Measurements from ENCODE around the gene QSOX2.

QSOX2 gene

DNA sequence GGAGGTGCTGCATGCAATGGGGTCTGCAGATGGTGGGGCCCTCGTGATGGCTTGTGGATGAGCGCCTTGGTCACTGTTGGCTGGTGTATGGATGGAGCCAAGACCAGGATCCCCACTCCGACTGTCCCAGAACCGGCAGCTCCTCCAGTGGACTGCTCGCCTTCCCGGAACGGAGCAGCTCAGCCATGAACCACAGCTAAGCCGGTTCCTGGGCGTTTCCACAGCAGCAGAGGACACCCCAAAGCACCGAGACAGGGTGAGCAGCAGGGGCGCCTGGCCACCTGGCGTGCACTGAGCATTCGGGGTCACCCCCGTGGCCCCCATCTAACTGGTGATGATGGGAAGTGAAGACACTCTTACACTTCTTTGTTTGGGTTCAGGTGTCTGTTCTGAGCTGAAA lies 32.1 kb upstream of the QSOX2 start:
- TF ChIP-seq SIN3A (IDR thresholded peaks at IDR 0.05; ENCODE audit: borderline replicate concordance, insufficient read depth, low read length) (no peak), POLR2AphosphoS5 (IDR thresholded peaks at IDR 0.05; ENCODE audit: low read depth, low read length) (no peak), FOXP2 (optimal IDR thresholded peaks at IDR 0.05; ENCODE audit: borderline replicate concordance, extremely low read depth, extremely low read length, insufficient read depth) (no peak), TAF1 (IDR thresholded peaks at IDR 0.05; ENCODE audit: borderline replicate concordance, insufficient read depth, low read length) (no peak)
- TF ChIP-seq, protein P1, sequence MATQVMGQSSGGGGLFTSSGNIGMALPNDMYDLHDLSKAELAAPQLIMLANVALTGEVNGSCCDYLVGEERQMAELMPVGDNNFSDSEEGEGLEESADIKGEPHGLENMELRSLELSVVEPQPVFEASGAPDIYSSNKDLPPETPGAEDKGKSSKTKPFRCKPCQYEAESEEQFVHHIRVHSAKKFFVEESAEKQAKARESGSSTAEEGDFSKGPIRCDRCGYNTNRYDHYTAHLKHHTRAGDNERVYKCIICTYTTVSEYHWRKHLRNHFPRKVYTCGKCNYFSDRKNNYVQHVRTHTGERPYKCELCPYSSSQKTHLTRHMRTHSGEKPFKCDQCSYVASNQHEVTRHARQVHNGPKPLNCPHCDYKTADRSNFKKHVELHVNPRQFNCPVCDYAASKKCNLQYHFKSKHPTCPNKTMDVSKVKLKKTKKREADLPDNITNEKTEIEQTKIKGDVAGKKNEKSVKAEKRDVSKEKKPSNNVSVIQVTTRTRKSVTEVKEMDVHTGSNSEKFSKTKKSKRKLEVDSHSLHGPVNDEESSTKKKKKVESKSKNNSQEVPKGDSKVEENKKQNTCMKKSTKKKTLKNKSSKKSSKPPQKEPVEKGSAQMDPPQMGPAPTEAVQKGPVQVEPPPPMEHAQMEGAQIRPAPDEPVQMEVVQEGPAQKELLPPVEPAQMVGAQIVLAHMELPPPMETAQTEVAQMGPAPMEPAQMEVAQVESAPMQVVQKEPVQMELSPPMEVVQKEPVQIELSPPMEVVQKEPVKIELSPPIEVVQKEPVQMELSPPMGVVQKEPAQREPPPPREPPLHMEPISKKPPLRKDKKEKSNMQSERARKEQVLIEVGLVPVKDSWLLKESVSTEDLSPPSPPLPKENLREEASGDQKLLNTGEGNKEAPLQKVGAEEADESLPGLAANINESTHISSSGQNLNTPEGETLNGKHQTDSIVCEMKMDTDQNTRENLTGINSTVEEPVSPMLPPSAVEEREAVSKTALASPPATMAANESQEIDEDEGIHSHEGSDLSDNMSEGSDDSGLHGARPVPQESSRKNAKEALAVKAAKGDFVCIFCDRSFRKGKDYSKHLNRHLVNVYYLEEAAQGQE (IDR thresholded peaks at IDR 0.05; ENCODE audit: insufficient read depth in 1 of 2, low read depth in 2 of 2, low read length in 2 of 2) = no peak

DNA sequence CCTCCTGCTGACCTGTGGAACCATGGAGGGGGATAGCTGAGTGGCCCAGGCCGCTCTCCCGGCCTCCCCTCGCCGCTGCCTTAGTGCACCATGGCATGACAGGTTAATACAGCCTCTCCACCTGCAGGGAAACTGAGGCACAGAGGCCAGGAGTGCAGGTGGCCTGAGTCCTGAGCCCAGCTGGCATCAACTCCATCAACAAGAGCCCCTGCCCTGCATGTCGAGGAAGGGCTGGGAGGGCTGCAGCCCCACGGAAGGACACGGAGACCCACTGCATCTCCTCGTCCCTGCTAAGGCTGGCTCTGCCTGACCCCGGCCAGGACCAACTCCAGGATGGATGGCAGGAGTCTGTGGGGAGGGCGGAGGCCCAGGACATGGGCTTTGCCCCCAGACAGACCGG lies 31.1 kb upstream of the QSOX2 start:
- TF ChIP-seq FOXP2 (optimal IDR thresholded peaks at IDR 0.05; ENCODE audit: borderline replicate concordance, extremely low read depth, extremely low read length, insufficient read depth) (no peak), SIN3A (IDR thresholded peaks at IDR 0.05; ENCODE audit: borderline replicate concordance, insufficient read depth, low read length) (no peak), POLR2AphosphoS5 (IDR thresholded peaks at IDR 0.05; ENCODE audit: low read depth, low read length) (no peak), TAF1 (IDR thresholded peaks at IDR 0.05; ENCODE audit: borderline replicate concordance, insufficient read depth, low read length) (no peak)
- TF ChIP-seq, protein P1 (IDR thresholded peaks at IDR 0.05; ENCODE audit: insufficient read depth in 1 of 2, low read depth in 2 of 2, low read length in 2 of 2) = no peak

DNA sequence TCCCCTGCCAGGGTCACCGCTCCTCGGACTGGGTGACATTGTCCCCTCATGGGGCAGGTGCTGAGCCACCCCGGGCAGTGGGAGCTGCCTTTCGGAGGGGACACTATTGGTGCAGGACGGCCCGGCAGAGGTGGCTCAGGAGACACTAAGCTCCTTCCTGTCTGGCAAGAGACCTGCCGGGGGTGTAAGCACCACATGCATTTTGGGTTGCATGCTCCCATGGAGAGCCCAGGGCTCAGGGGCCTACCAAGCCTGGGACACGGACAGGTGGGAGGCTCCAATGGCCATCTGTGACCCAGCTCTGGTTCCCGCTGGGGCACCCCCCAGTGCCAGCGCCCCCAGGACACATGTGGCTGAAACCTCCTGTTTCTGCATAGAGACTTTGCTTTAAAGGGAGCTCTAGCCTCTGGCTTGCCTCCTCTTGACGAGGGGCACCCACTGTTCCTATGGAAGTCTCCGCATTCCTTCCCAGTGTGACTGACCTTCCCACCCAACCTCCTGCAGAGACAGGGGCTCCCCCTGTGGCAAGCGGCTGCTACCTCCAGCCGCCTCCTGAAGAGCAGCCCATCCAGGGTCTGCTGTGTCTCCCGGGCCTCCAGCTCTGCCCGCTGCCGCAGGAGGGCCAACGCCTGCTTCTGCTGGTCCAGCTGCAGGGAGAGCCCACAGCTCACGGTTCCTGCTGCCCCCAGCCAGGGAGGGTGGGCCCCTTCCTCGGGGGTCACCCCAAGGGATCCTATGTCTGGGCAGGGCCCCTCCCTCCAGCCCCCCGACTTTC lies 30.2 kb upstream of the QSOX2 start:
- TF ChIP-seq, protein P1 (IDR thresholded peaks at IDR 0.05; ENCODE audit: insufficient read depth in 1 of 2, low read depth in 2 of 2, low read length in 2 of 2) = no peak
- TF ChIP-seq POLR2AphosphoS5 (IDR thresholded peaks at IDR 0.05; ENCODE audit: low read depth, low read length) = no peak
- TF ChIP-seq TAF1 (IDR thresholded peaks at IDR 0.05; ENCODE audit: borderline replicate concordance, insufficient read depth, low read length) = no peak
- no peak for TF ChIP-seq FOXP2 (optimal IDR thresholded peaks at IDR 0.05; ENCODE audit: borderline replicate concordance, extremely low read depth, extremely low read length, insufficient read depth)
- TF ChIP-seq SIN3A (IDR thresholded peaks at IDR 0.05; ENCODE audit: borderline replicate concordance, insufficient read depth, low read length) = no peak

DNA sequence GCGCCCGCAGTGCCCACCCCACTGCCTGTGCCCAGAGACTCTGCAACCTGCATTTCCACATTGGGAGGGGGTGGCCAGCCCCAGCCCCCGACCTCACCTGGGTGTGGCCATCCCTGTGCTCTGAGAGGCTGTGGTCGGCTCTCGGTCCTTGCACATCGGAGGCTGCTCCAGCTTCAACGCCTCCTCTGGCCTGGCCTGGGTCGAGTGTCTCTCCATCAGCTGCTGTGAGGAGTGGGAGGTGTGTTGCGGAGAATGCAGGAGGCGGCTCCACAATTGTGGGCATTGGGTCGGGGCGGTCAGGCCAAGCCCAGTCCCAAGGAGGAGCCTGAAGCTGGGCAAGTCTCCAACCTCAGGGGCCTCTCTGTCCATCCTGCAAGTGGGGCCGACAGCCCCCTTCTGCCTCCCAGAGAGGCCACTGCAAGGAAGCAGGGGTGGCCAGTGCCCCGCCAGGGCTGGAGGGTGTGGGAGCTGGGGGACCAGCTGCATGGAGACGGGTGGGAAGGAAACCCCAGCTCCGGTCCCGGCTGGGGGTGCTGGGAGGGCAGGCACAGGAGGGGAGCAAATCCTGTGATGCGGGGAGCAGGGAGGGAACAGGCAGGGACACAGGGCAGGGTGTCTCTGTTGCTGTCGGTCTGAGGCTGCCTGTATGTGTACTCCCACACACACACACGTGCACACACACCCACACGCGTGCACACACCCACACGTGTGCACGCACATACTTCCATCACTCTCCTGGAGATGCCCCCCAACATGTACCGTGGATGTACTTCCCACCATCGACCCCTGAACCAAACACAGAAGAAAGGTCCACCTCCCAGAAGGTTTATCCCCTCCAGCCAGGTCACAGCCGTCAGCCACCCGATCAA lies 29.4 kb upstream of the QSOX2 start:
- TF ChIP-seq SIN3A (IDR thresholded peaks at IDR 0.05; ENCODE audit: borderline replicate concordance, insufficient read depth, low read length) = no peak
- no peak for TF ChIP-seq POLR2AphosphoS5 (IDR thresholded peaks at IDR 0.05; ENCODE audit: low read depth, low read length)

DNA sequence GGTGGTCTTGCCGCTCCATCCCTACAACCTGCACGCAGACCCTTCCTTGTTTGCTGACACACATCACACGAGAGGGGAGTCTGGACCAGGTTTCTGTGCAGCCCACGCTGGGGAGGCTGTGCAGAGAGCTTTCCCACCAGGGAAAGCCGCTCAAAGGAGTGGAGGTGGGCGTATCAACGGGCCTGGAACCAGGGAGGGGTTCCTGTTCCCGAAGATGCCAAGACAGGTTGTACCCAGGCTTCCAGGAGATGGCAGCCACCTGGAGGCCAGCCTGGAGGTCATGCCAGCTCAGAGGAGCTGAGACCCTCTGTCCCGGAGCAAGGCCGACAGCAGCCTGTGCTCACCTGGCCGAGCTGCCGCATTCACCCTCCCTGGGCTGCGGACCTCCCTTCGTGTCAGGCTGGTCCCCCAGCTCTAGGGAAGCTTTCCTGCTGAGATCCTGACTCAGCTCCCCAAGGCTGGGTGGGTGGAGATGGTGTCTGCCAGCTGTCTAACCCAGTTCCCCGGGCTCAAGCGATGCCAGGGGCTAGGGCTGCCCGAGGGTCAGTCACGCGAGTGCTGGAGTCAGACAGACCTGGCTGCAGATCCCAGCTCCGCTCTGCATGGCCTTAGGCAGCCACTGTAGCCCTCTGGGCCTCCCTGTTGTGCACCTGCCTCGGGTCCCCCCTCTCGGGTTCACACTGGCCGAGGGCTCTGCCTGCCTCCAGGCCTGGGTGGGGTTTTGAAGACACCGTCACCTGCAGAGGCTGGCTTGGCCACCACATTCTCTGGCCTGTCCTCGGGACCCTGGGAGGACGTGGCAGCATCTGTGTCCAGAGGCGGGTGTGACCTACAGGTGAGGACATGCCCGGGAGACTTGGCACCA lies 28.5 kb upstream of the QSOX2 start:
- TF ChIP-seq, protein P1 (IDR thresholded peaks at IDR 0.05; ENCODE audit: insufficient read depth in 1 of 2, low read depth in 2 of 2, low read length in 2 of 2) = no peak
- TF ChIP-seq SIN3A (IDR thresholded peaks at IDR 0.05; ENCODE audit: borderline replicate concordance, insufficient read depth, low read length) = no peak
- no peak for TF ChIP-seq POLR2AphosphoS5 (IDR thresholded peaks at IDR 0.05; ENCODE audit: low read depth, low read length)
- TF ChIP-seq TAF1 (IDR thresholded peaks at IDR 0.05; ENCODE audit: borderline replicate concordance, insufficient read depth, low read length) = no peak
- no peak for TF ChIP-seq FOXP2 (optimal IDR thresholded peaks at IDR 0.05; ENCODE audit: borderline replicate concordance, extremely low read depth, extremely low read length, insufficient read depth)

Data from PFSK-1 (cell line).